GM12892 (cell line): ENCODE measurements around the gene ACLY.

Experiments
- POLR2A ChIP-seq: IDR thresholded peaks from 2 replicates; pipeline ENCODE4 v1.6.1; 2011; ENCODE audit warnings: low read depth, low read length, control low read depth
- TAF1 ChIP-seq: IDR thresholded peaks from 2 replicates; pipeline ENCODE4 v1.6.1; 2011; ENCODE audit warnings: low read depth, mild to moderate bottlenecking, control low read depth, low read length, borderline replicate concordance

DNA sequence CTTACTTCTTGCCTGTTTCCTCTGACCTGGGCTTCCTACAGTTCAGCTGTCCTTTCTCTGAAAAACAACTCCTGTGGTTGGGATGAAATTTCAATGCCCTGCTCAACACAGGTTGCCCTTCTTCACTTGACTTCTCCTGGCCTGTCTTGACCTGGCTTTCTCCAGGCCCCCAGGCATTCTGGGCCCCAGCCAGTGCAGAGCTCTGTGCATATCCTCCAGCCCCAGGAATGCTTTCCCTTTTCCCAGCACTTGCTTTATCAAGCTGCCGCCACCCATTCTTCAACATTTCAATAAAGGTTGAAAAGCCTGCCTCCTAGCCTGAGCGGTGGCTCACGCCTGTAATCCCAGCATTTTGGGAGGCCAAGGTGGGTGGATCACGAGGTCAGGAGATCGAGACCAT, 22.4 kb upstream of the ACLY start:
- TF ChIP-seq TAF1 = no peak
- no peak for TF ChIP-seq POLR2A
